GM23338 (cell line): Measurements from ENCODE around the gene KCNAB1. TPM values are rescaled to one million over a fixed set of nuclear protein-coding genes. Genes with fewer than 3 reads are reported as not detected.
A peak's percentile ranks its signal among the peaks of the same experiment; 100 is the strongest.

ENCODE experiments used
- ATAC-seq: fragments of 200-7000 bp; cut with Tn5 transposase; 3 replicates; pipeline ENCODE4 v1.9.1; 2020
- DNase-seq: peaks from one replicate; pipeline ENCODE4 v3.0.0-alpha.2; 2015; ENCODE audit warnings: low spot score
- H2AFZ ChIP-seq: fragments of 200-600 bp; sonication (generic); 2 replicates; pipeline ENCODE4 v1.8.0; 2016; ENCODE audit warnings: antibody characterized with exemption, mild to moderate bottlenecking, moderate library complexity
- H3F3A ChIP-seq: fragments of 200-600 bp; sonication (generic); replicated peaks from 2 replicates; pipeline ENCODE4 v1.8.0; 2017; ENCODE audit warnings: antibody characterized with exemption, mixed run types, low read depth
- H3K27ac ChIP-seq: fragments of 200-600 bp; sonication (generic); 2 replicates; pipeline ENCODE4 v1.6.1; 2016; ENCODE audit warnings: low read depth
- H3K27me3 ChIP-seq: fragments of 200-600 bp; sonication (generic); 2 replicates; pipeline ENCODE4 v1.8.0; 2016; ENCODE audit warnings: mild to moderate bottlenecking, mixed run types, moderate library complexity; ENCODE audit not compliant: insufficient read depth
- H3K36me3 ChIP-seq: fragments of 200-600 bp; sonication (generic); 2 replicates; pipeline ENCODE4 v1.8.0; 2016; ENCODE audit warnings: mild to moderate bottlenecking; ENCODE audit not compliant: insufficient read depth
- H3K4me1 ChIP-seq: fragments of 200-600 bp; sonication (generic); 2 replicates; pipeline ENCODE4 v1.8.0; 2016; ENCODE audit warnings: mild to moderate bottlenecking, moderate library complexity; ENCODE audit not compliant: insufficient read depth
- H3K4me2 ChIP-seq: fragments of 200-600 bp; sonication (generic); 2 replicates; pipeline ENCODE4 v1.7.1; 2017; ENCODE audit warnings: mixed run types
- H3K4me3 ChIP-seq: fragments of 200-600 bp; sonication (generic); 2 replicates; pipeline ENCODE4 v1.6.1; 2016; ENCODE audit warnings: mixed run types
- H3K79me2 ChIP-seq: fragments of 200-600 bp; sonication (generic); replicated peaks from 2 replicates; pipeline ENCODE4 v1.8.0; 2017; ENCODE audit warnings: mild to moderate bottlenecking; ENCODE audit not compliant: insufficient read depth
- H3K9me2 ChIP-seq: fragments of 200-600 bp; sonication (generic); 2 replicates; pipeline ENCODE4 v1.8.0; 2017; ENCODE audit not compliant: insufficient read depth
- H4K20me1 ChIP-seq: fragments of 200-600 bp; sonication (generic); replicated peaks from 2 replicates; pipeline ENCODE4 v1.8.0; 2017; ENCODE audit warnings: mild to moderate bottlenecking; ENCODE audit not compliant: insufficient read depth
- H3K27ac Mint-ChIP-seq: 2 replicates; pipeline ENCODE4 v1.8.0; 2020; ENCODE audit warnings: inconsistent platforms, mild to moderate bottlenecking, moderate library complexity, mixed read lengths
- H3K27me3 Mint-ChIP-seq: 3 replicates; pipeline ENCODE4 v1.8.0; 2022; ENCODE audit warnings: low read depth, mild to moderate bottlenecking, moderate library complexity, mixed read lengths, inconsistent platforms; ENCODE audit not compliant: insufficient read depth, poor library complexity
- H3K36me3 Mint-ChIP-seq: 3 replicates; pipeline ENCODE4 v1.8.0; 2021; ENCODE audit warnings: low read depth, mild to moderate bottlenecking, inconsistent platforms, moderate library complexity, mixed read lengths
- H3K4me1 Mint-ChIP-seq: 3 replicates; pipeline ENCODE4 v1.8.0; 2020; ENCODE audit warnings: mild to moderate bottlenecking, inconsistent platforms, mixed read lengths
- H3K4me3 Mint-ChIP-seq: 3 replicates; pipeline ENCODE4 v1.8.0; 2021; ENCODE audit warnings: moderate library complexity, mild to moderate bottlenecking, inconsistent platforms, mixed read lengths
- H3K9me3 Mint-ChIP-seq: 3 replicates; pipeline ENCODE4 v1.8.0; 2020; ENCODE audit warnings: moderate library complexity, mild to moderate bottlenecking, inconsistent platforms, mixed read lengths
- CREB1 ChIP-seq: fragments of 250-450 bp; sonication (Bioruptor Pico); IDR thresholded peaks from 2 replicates; pipeline ENCODE4 v1.5.0; 2020; ENCODE audit warnings: low read depth, mild to moderate bottlenecking, moderate library complexity
- ETS1 ChIP-seq: IDR thresholded peaks from 2 replicates; pipeline ENCODE4 v1.6.1; 2016; ENCODE audit warnings: antibody characterized with exemption
- EZH2phosphoT487 ChIP-seq: fragments of 200-600 bp; sonication (generic); IDR thresholded peaks from one replicate; pipeline ENCODE4 v1.8.1; 2018; ENCODE audit warnings: antibody characterized with exemption; ENCODE audit not compliant: unreplicated experiment
- JUNB ChIP-seq: IDR thresholded peaks from one replicate; pipeline ENCODE4 v1.6.1; 2016; ENCODE audit warnings: antibody characterized with exemption; ENCODE audit not compliant: unreplicated experiment
- POLR2AphosphoS5 ChIP-seq: IDR thresholded peaks from 2 replicates; pipeline ENCODE4 v1.6.1; 2016; ENCODE audit warnings: antibody characterized with exemption, low read depth
- STAT1 ChIP-seq: IDR thresholded peaks from one replicate; pipeline ENCODE4 v1.6.1; 2016; ENCODE audit warnings: antibody characterized with exemption; ENCODE audit not compliant: unreplicated experiment
- ZNF114 ChIP-seq: fragments of 250-450 bp; sonication (Bioruptor Pico); IDR thresholded peaks from 2 replicates; pipeline ENCODE4 v1.5.0; 2020; ENCODE audit warnings: mild to moderate bottlenecking, moderate library complexity
- ZNF331 ChIP-seq: fragments of 250-450 bp; sonication (Bioruptor Pico); IDR thresholded peaks from 2 replicates; pipeline ENCODE4 v1.5.0; 2020; ENCODE audit warnings: low read depth, mild to moderate bottlenecking, moderate library complexity
- ZNF462 ChIP-seq: fragments of 250-450 bp; sonication (Bioruptor Pico); IDR thresholded peaks from 2 replicates; pipeline ENCODE4 v1.5.0; 2020; ENCODE audit warnings: mild to moderate bottlenecking, moderate library complexity
- polyA plus RNA-seq: library from polyadenylated mRNA; unstranded; fragments of >200 nt; fragmentation: Nextera tagmentation; extraction: Ambion mirVana; gene quantifications from 2 replicates; pipeline ENCODE4 v1.2.1, GENCODE V29; 2016
- total RNA-seq: library from RNA; depleted of rRNA; stranded (reverse); fragments of >200 nt; shearing (Covaris generic); gene quantifications from 2 replicates; pipeline ENCODE4 v1.2.3, GENCODE V29; 2014

KCNAB1 gene
- total and polyA plus RNA-seq, 2 experiments from 2014 or later = 0.69 to 2.6 TPM

- TF ChIP-seq ZNF462 (CRISPR knock-in tag) = no peak
- TF ChIP-seq POLR2AphosphoS5 = no peak
These were observed 414.8 kb downstream of the KCNAB1 start (continued) for GRCh38 chr3:156535162-156535627.

GRCh38 chr3:156535798-156536197, 415.4 kb downstream of the KCNAB1 start:
- ATAC-seq (no peak), DNase-seq (no peak)
- Histone ChIP-seq H2AFZ (no peak overlapping the region), H3K9me2 (no peaks in the 10 kb centered on the region), H3K79me2 (no peaks in the 10 kb centered on the region), H4K20me1 (no peaks in the 10 kb centered on the region; the same call in none of the 2 replicates), H3K4me1 (peaks cover 8% of the 10 kb centered on the region), H3K27ac (no peak overlapping the region), H3K36me3 (peaks cover 7% of the 10 kb centered on the region; the same call in 1 of the 2 replicates), H3K27me3 (no peaks in the 10 kb centered on the region), H3K4me2 (no peak overlapping the region), H3F3A (no peaks in the 10 kb centered on the region), H3K4me3 (no peak overlapping the region)
- TF ChIP-seq STAT1 (no peak), EZH2phosphoT487 (no peak), ZNF462 (CRISPR knock-in tag) (no peak), CREB1 (CRISPR knock-in tag) (no peak), POLR2AphosphoS5 (no peak), ZNF114 (no peak), JUNB (no peak), ETS1 (no peak), ZNF331 (CRISPR knock-in tag) (no peak)
- peaks cover 33% of the 10 kb centered on the region for H3K4me1 Mint-ChIP-seq
- peaks cover 5% of the 10 kb centered on the region for H3K27me3 Mint-ChIP-seq
- peaks cover 17% of the 10 kb centered on the region; the same call in 2 of the 3 replicates for H3K36me3 Mint-ChIP-seq
- no peak overlapping the region for H3K4me3 Mint-ChIP-seq
- H3K9me3 Mint-ChIP-seq = no peaks in the 10 kb centered on the region
- peak overlapping the region; percentile 5; the same call in 1 of the 2 replicates for H3K27ac Mint-ChIP-seq
